Esophagus muscularis mucosa (tissue), 4 donors: ENCODE results near the gene ATP5ME. TPM values are rescaled to one million over a fixed set of nuclear protein-coding genes. Genes with fewer than 3 reads are reported as not detected.

Source experiments
- DNase-seq: peaks from one replicate; pipeline ENCODE4 v3.0.0-alpha.2; 2017; ENCODE audit errors: extremely low spot score
- H3K27ac ChIP-seq, 4 donors: fragments of 200-600 bp; sonication (generic); replicated peaks in 1 of 4; 1 replicate in 3 of 4; 2 replicates in 1 of 4; pipeline ENCODE4 v1.5.1; 2016 to 2019; ENCODE audit warnings: mild to moderate bottlenecking in 1 of 4
- H3K27me3 ChIP-seq, 4 donors: fragments of 200-600 bp; sonication (generic); one replicate each; pipeline versions ENCODE4 v1.5.1 to v1.6.0; 2016 to 2019
- H3K36me3 ChIP-seq, 4 donors: fragments of 200-600 bp; sonication (generic); one replicate each; pipeline ENCODE4 v1.5.1; 2016 to 2019
- H3K4me1 ChIP-seq, 4 donors: fragments of 200-600 bp; sonication (generic); one replicate each; pipeline ENCODE4 v1.5.1; 2016 to 2019
- H3K4me3 ChIP-seq, 4 donors: fragments of 200-600 bp; sonication (generic); 1 replicate in 2 of 4; 2 replicates in 2 of 4; pipeline ENCODE4 v1.5.1; 2016 to 2019; ENCODE audit warnings: mild to moderate bottlenecking in 4 of 4, moderate library complexity in 1 of 4
- H3K9me3 ChIP-seq, 4 donors: fragments of 200-600 bp; sonication (generic); 1 replicate in 3 of 4; 2 replicates in 1 of 4; pipeline ENCODE4 v1.5.1; 2016 to 2019
- EP300 ChIP-seq: sonication (generic); formaldehyde crosslinking; IDR thresholded peaks from one replicate; pipeline ENCODE4 v1.6.1; 2017; ENCODE audit warnings: antibody characterized with exemption
- POLR2A ChIP-seq: fragments of 450-650 bp; IDR thresholded peaks from one replicate; pipeline ENCODE4 v1.6.1; 2017; ENCODE audit warnings: antibody characterized with exemption, moderate library complexity, mild to moderate bottlenecking, low read depth
- POLR2AphosphoS5 ChIP-seq, 2 donors: sonication (generic); formaldehyde crosslinking; IDR thresholded peaks; one replicate each; pipeline ENCODE4 v1.6.1; 2017; ENCODE audit warnings: antibody characterized with exemption in 2 of 2
- WGBS: methylation state at CpG from one replicate; pipeline ENCODE4 v1.1.5; 2018; 5-methylcytosine and 5-hydroxymethylcytosine counted together
- intact Hi-C: fragments of 100-400 bp; cut with DNase I; formaldehyde crosslinking; loops from one replicate; pipeline ENCODE4 v1.15.1; 2023
- total RNA-seq, 4 donors: library from RNA; depleted of rRNA; stranded (reverse); fragments of >200 nt; gene quantifications; one replicate each; pipeline versions ENCODE4 v1.1.0 to v1.2.1, GENCODE V29; 2016
- TF ChIP-seq, protein P1 (sequence below), 3 experiments: fragments of 200-600 bp in 2 of 3; fragments of 450-650 bp in 1 of 3; sonication (generic) in 2 of 3; IDR thresholded peaks; one replicate each; pipeline ENCODE4 v1.5.1; 2017 to 2019; ENCODE audit warnings: antibody characterized with exemption in 3 of 3, mild to moderate bottlenecking in 2 of 3, moderate library complexity in 1 of 3

ATP5ME gene
- total RNA-seq, 4 donors from 2014 or later: 111 to 224 (median 154) TPM

DNA sequence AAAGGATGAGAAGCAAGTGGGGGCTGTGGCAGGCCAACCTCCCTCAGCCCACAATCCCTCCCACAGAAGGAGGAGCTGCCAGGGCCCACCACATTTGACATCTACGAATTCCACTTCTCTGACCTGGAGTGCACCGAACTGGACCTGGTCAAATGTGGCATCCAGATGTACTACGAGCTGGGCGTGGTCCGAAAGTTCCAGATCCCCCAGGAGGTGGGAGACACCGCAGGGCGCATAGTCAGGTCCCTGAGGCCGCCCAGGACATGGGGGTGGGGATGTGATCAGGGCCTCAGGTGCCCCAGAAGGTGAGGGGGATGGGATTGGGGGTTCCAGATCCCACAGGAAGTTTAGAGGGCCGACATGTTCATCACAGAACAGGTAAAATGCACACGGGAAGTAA, 13.7 kb downstream of the ATP5ME start:
- no peak for TF ChIP-seq POLR2A
- no peak for TF ChIP-seq EP300
- TF ChIP-seq POLR2AphosphoS5 (IDR thresholded peaks at IDR 0.05): no peak
- TF ChIP-seq, protein P1, sequence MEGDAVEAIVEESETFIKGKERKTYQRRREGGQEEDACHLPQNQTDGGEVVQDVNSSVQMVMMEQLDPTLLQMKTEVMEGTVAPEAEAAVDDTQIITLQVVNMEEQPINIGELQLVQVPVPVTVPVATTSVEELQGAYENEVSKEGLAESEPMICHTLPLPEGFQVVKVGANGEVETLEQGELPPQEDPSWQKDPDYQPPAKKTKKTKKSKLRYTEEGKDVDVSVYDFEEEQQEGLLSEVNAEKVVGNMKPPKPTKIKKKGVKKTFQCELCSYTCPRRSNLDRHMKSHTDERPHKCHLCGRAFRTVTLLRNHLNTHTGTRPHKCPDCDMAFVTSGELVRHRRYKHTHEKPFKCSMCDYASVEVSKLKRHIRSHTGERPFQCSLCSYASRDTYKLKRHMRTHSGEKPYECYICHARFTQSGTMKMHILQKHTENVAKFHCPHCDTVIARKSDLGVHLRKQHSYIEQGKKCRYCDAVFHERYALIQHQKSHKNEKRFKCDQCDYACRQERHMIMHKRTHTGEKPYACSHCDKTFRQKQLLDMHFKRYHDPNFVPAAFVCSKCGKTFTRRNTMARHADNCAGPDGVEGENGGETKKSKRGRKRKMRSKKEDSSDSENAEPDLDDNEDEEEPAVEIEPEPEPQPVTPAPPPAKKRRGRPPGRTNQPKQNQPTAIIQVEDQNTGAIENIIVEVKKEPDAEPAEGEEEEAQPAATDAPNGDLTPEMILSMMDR (IDR thresholded peaks at IDR 0.05): no peak
- DNase-seq: no peak
- Histone ChIP-seq H3K36me3 (no peaks in the 10 kb centered on the region), H3K4me1 (peaks cover 5 to 20% (median 18%) of the 10 kb centered on the region in 4 donors), H3K9me3 (no peaks in the 10 kb centered on the region), H3K4me3 (no peak overlapping the region), H3K27me3 (peaks cover 0 to 41% (median 0%) of the 10 kb centered on the region in 4 donors), H3K27ac (no peak overlapping the region)
- 98% methylated on average over 9 of the region's 10 CpGs for WGBS
- intact Hi-C loops: no loop called here

DNA sequence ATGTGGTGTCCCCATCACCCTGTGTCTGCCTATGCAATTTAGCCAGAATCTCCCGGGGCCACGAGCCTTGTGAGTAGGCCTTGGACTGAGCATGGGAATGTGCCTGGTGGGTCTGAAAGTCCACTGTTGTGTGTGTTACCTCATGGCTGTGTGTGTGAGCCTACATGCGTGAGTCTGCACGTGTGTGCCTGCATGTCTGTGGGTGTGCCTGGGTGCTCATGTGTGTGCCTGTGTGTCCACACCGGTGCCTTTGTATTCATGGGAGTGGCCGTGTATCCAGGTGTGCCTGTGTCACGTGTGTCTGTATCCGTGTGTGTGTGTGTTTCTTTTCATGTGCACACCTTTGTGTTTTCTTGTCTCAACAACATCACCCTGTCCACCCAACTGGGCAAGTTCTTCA, 14.2 kb downstream of the ATP5ME start:
- Histone ChIP-seq H3K27me3 (peaks cover 0 to 43% (median 0%) of the 10 kb centered on the region in 4 donors), H3K36me3 (no peaks in the 10 kb centered on the region), H3K4me3 (no peak overlapping the region), H3K27ac (no peak overlapping the region), H3K9me3 (no peaks in the 10 kb centered on the region), H3K4me1 (peaks cover 5 to 20% (median 18%) of the 10 kb centered on the region in 4 donors)
- 94% methylated on average over 6 of the region's 8 CpGs for WGBS
- no peak for TF ChIP-seq EP300
- no peak for TF ChIP-seq POLR2AphosphoS5 (IDR thresholded peaks at IDR 0.05)
- no peak for TF ChIP-seq POLR2A
- TF ChIP-seq, protein P1 (IDR thresholded peaks at IDR 0.05): no peak
- no peak for DNase-seq
- intact Hi-C loops: no loop called here

DNA sequence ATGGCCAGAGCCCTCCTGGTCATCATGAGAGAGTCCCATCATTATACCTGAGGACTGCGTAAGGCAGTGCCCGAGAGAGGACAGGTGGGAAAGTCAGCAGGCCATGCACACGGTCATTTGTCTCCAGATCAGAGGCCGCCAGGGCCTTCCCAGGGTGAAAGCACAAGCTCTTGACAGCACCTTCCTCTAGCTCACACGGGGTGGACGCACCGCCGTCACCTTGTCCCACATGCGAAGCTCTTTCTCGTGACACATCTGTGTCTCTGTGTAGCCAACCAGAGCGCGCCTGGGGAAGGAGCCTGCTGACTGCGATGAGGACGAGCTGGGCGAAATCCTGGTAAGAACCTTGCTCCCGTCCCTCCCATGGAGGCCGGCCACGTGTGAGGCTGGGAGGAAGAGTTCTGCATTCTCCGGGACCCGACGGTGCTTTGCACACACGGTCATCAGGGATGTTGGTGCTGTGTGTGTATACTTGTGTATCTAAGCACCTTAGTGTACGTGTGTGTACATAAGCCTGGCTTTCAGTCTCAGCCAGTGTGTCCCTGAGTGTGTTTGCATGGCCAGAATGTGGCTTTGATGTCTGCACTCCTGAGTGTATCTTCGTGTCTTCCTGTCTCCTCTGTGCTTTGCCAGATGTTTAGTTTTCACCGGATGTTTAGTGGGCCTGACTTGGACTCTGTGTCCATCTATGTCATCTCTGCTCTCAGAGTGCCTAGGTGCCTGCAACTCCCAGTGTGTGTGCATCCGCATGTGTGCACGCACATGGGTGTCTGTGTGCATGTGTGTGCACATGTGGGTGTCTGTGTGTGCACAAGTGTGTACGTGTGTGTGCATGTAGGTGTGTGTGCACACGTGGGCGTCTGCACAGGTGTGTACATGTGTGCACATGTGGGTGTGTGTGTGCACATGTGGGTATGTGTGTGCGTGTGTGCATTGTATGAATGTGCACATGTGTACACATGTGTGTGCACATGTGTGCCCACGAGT, 15.1 kb downstream of the ATP5ME start:
- 91% methylated on average over 30 of the region's 32 CpGs for WGBS
- Histone ChIP-seq H3K4me3 (no peak overlapping the region), H3K4me1 (peaks cover 5 to 12% (median 12%) of the 10 kb centered on the region in 4 donors), H3K27me3 (peaks cover 0 to 43% (median 0%) of the 10 kb centered on the region in 4 donors), H3K36me3 (no peaks in the 10 kb centered on the region), H3K27ac (no peak overlapping the region), H3K9me3 (no peaks in the 10 kb centered on the region)
- TF ChIP-seq POLR2A (no peak), EP300 (no peak), POLR2AphosphoS5 (IDR thresholded peaks at IDR 0.05) (no peak)
- TF ChIP-seq, protein P1 (IDR thresholded peaks at IDR 0.05): no peak
- no peak for DNase-seq
- intact Hi-C loops: no loop called here

DNA sequence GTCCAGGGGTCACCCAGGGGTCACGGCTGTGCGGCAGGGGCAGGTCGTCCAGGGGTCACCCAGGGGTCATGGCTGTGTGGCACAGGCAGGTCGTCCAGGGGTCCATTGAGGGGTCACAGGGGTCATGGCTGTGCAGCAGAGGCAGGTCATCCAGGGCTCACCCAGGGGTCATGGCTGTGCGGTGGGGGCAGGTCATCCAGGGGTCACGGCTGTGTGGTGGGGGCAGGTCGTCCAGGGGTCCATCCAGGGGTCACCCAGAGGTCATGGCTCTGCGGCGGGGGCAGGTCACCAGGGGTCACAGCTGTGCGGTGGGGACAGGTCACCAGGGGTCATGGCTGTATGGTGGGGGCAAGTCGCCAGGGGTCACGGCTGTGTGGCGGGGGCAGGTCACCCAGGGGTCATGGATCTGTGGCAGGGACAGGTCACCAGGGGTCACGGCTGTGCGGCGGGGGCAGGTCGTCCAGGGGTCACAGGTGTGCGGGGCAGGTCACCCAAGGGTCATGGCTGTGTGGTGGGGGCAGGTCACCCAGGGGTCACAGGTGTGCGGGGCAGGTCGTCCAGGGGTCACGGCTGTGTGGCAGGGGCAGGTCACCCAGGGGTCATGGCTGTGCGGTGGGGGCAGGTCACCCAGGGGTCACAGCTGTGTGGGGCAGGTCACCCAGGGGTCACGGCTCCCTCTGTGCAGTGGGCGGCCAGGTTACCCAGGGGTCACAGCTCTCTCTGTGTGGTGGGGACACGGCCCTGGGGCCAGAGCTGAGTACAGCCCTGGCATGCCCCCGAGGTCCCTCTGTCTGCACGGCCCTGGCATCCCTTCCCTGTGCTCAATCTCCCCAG, 16.0 kb downstream of the ATP5ME start:
- DNase-seq: no peak
- Histone ChIP-seq H3K36me3 (no peaks in the 10 kb centered on the region), H3K9me3 (no peaks in the 10 kb centered on the region), H3K4me3 (no peak overlapping the region), H3K27ac (no peak overlapping the region), H3K27me3 (peaks cover 0 to 43% (median 0%) of the 10 kb centered on the region in 4 donors), H3K4me1 (peaks cover 0 to 3% (median 2%) of the 10 kb centered on the region in 4 donors)
- intact Hi-C loops: no loop called here
- TF ChIP-seq POLR2AphosphoS5 (IDR thresholded peaks at IDR 0.05) (no peak), EP300 (no peak), POLR2A (no peak)
- TF ChIP-seq, protein P1 (IDR thresholded peaks at IDR 0.05): no peak
- 82% methylated on average over 4 of the region's 27 CpGs for WGBS
